Pulmonary artery endothelial cell (primary cell): Measurements from ENCODE around the gene SH3TC1. TPM values are rescaled to one million over a fixed set of nuclear protein-coding genes. Genes with fewer than 3 reads are reported as not detected.

ENCODE experiments used
- DNase-seq: peaks from one replicate; pipeline ENCODE4 v3.0.0-alpha.2; 2011; ENCODE audit warnings: low read depth, low spot score
- total RNA-seq: library from RNA; depleted of rRNA; stranded (reverse); fragments of >200 nt; gene quantifications from 2 replicates; pipeline ENCODE4 v1.2.3, GENCODE V29; 2014

SH3TC1 gene
- total RNA-seq, 1 donor from 2014 or later, result 145 TPM

GRCh38 chr4:8213121-8213520, 14.0 kb downstream of the SH3TC1 start:
- DNase-seq, result no peak

GRCh38 chr4:8214136-8214535, 15.0 kb downstream of the SH3TC1 start:
- DNase-seq, result no peak

GRCh38 chr4:8215001-8215427, 15.9 kb downstream of the SH3TC1 start:
- DNase-seq, result no peak

- DNase-seq, result no peak
These were observed 16.8 kb downstream of the SH3TC1 start for GRCh38 chr4:8215641-8216442.

GRCh38 chr4:8216443-8217245, 17.6 kb downstream of the SH3TC1 start:
- no peak for DNase-seq

- no peak for DNase-seq
These were observed 18.1 kb downstream of the SH3TC1 start for GRCh38 chr4:8217246-8217511.

GRCh38 chr4:8217871-8218270, 18.8 kb downstream of the SH3TC1 start:
- no peak for DNase-seq

GRCh38 chr4:8218371-8219031, 19.4 kb downstream of the SH3TC1 start:
- no peak for DNase-seq

- DNase-seq, result no peak
These were observed 20.1 kb downstream of the SH3TC1 start for GRCh38 chr4:8219236-8219635.

GRCh38 chr4:8220661-8221450, 21.8 kb downstream of the SH3TC1 start:
- DNase-seq, result no peak

GRCh38 chr4:8221476-8221875, 22.4 kb downstream of the SH3TC1 start:
- no peak for DNase-seq

GRCh38 chr4:8221985-8222384, 22.9 kb downstream of the SH3TC1 start:
- DNase-seq, result no peak

- DNase-seq, result no peak
These were observed 23.7 kb downstream of the SH3TC1 start for GRCh38 chr4:8222609-8223388.

- DNase-seq, result no peak
These were observed 25.3 kb downstream of the SH3TC1 start for GRCh38 chr4:8224267-8224974.

GRCh38 chr4:8224975-8225625, 26.0 kb downstream of the SH3TC1 start:
- DNase-seq, result no peak

- no peak for DNase-seq
These were observed 26.8 kb downstream of the SH3TC1 start for GRCh38 chr4:8225706-8226443.

- no peak for DNase-seq
These were observed 28.2 kb downstream of the SH3TC1 start for GRCh38 chr4:8227201-8227770.

- DNase-seq, result no peak
These were observed 28.8 kb downstream of the SH3TC1 start for GRCh38 chr4:8227771-8228318.
